Measurements from ENCODE around the gene ARHGEF17. TPM values are rescaled to one million over a fixed set of nuclear protein-coding genes. Genes with fewer than 3 reads are reported as not detected.

The ARHGEF17 gene
- total RNA-seq, 1 experiment from 2014 or later = 24.0 TPM

DNA sequence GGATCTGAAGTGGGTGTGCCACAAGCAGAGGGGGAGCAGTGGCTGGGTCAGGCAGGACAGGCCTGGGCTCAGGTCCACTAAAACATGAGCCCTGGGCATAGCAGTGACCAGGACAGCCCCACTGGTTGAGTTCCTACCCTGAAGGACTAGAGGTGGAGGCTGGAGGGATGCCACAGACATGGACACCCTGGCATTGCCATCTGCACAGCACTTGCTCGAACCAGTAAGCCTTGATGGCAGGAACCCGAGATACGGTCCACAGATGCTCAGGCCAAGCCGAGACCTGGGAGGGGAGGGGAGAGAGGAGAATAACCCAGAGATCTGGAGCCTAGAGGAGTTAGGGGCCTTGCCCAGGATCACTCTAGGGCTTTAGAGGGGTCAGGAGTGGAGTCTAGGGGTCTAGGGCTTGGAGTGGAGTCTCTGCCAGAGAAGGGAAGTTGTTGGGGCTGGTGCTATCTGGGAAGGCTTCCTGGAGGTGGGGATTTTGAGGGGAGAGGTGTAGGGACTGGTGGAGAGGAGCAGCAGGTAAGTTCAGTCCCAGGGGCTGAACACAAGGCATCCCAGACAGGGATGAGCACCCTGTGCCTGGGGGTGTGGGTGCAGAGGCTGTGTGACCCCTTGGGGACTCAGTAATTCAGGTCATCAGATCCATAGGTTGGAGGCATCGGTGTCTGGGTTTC, 37.5 kb downstream of the ARHGEF17 start:
- ChIA-PET CTCF (no interaction called here), POLR2A (ENCODE audit: low non-redundant PET) (no interaction called here)
- DNase-seq (ENCODE audit: low spot score) = no peak
- no peaks in the 10 kb centered on the region for H3K4me1 ChIP-seq (ENCODE audit: insufficient read depth, low read length, poor library complexity, severe bottlenecking)
- intact Hi-C loops (cut with micrococcal nuclease; ENCODE audit: unreplicated experiment) = no loop called here
- no peaks in the 10 kb centered on the region for H3K9me3 ChIP-seq (ENCODE audit: low read depth, low read length, poor library complexity, severe bottlenecking)
- TF ChIP-seq, protein P1, sequence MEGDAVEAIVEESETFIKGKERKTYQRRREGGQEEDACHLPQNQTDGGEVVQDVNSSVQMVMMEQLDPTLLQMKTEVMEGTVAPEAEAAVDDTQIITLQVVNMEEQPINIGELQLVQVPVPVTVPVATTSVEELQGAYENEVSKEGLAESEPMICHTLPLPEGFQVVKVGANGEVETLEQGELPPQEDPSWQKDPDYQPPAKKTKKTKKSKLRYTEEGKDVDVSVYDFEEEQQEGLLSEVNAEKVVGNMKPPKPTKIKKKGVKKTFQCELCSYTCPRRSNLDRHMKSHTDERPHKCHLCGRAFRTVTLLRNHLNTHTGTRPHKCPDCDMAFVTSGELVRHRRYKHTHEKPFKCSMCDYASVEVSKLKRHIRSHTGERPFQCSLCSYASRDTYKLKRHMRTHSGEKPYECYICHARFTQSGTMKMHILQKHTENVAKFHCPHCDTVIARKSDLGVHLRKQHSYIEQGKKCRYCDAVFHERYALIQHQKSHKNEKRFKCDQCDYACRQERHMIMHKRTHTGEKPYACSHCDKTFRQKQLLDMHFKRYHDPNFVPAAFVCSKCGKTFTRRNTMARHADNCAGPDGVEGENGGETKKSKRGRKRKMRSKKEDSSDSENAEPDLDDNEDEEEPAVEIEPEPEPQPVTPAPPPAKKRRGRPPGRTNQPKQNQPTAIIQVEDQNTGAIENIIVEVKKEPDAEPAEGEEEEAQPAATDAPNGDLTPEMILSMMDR (conservative IDR thresholded peaks at IDR 0.05; ENCODE audit: low read depth, low read length) = no peak
- no peak for TF ChIP-seq EZH2 (IDR thresholded peaks at IDR 0.05; ENCODE audit: borderline replicate concordance, low read depth, low read length, poor library complexity, severe bottlenecking)
- H3K27me3 ChIP-seq (replicated peaks; ENCODE audit: insufficient read depth, low read depth, low read length, poor library complexity) = no peaks in the 10 kb centered on the region
- no peak overlapping the region for H3K27ac ChIP-seq (ENCODE audit: low read depth, low read length, poor library complexity, severe bottlenecking)
- no TSS peak for BruUV-seq (replicated peaks)
- no peak overlapping the region for H3K4me3 ChIP-seq (ENCODE audit: low read depth, low read length, poor library complexity, severe bottlenecking)
- no peaks in the 10 kb centered on the region for H3K36me3 ChIP-seq (ENCODE audit: insufficient read depth, low read length, poor library complexity, severe bottlenecking)

- TF ChIP-seq, protein P1 (conservative IDR thresholded peaks at IDR 0.05; ENCODE audit: low read depth, low read length) = no peak
- no peak for TF ChIP-seq EZH2 (IDR thresholded peaks at IDR 0.05; ENCODE audit: borderline replicate concordance, low read depth, low read length, poor library complexity, severe bottlenecking)
- no peaks in the 10 kb centered on the region for H3K9me3 ChIP-seq (ENCODE audit: low read depth, low read length, poor library complexity, severe bottlenecking)
- H3K4me3 ChIP-seq (ENCODE audit: low read depth, low read length, poor library complexity, severe bottlenecking) = no peak overlapping the region
- ChIA-PET CTCF (no interaction called here), POLR2A (ENCODE audit: low non-redundant PET) (no interaction called here)
- no peaks in the 10 kb centered on the region for H3K36me3 ChIP-seq (ENCODE audit: insufficient read depth, low read length, poor library complexity, severe bottlenecking)
- H3K4me1 ChIP-seq (ENCODE audit: insufficient read depth, low read length, poor library complexity, severe bottlenecking) = no peaks in the 10 kb centered on the region
- BruUV-seq (replicated peaks) = no TSS peak
- no peaks in the 10 kb centered on the region for H3K27me3 ChIP-seq (replicated peaks; ENCODE audit: insufficient read depth, low read depth, low read length, poor library complexity)
- DNase-seq (ENCODE audit: low spot score) = no peak
- intact Hi-C loops (cut with micrococcal nuclease; ENCODE audit: unreplicated experiment) = no loop called here
- no peak overlapping the region for H3K27ac ChIP-seq (ENCODE audit: low read depth, low read length, poor library complexity, severe bottlenecking)
Observed at GRCh38 chr11:73346186-73346935, 38.3 kb downstream of the ARHGEF17 start.

GRCh38 chr11:73347067-73347466, 39.0 kb downstream of the ARHGEF17 start:
- no peaks in the 10 kb centered on the region for H3K9me3 ChIP-seq (ENCODE audit: low read depth, low read length, poor library complexity, severe bottlenecking)
- BruUV-seq (replicated peaks) = no TSS peak
- no peaks in the 10 kb centered on the region for H3K4me1 ChIP-seq (ENCODE audit: insufficient read depth, low read length, poor library complexity, severe bottlenecking)
- no peak overlapping the region for H3K4me3 ChIP-seq (ENCODE audit: low read depth, low read length, poor library complexity, severe bottlenecking)
- H3K27me3 ChIP-seq (replicated peaks; ENCODE audit: insufficient read depth, low read depth, low read length, poor library complexity) = no peaks in the 10 kb centered on the region
- no peak for TF ChIP-seq EZH2 (IDR thresholded peaks at IDR 0.05; ENCODE audit: borderline replicate concordance, low read depth, low read length, poor library complexity, severe bottlenecking)
- TF ChIP-seq, protein P1 (conservative IDR thresholded peaks at IDR 0.05; ENCODE audit: low read depth, low read length) = no peak
- no peak for DNase-seq (ENCODE audit: low spot score)
- no peak overlapping the region for H3K27ac ChIP-seq (ENCODE audit: low read depth, low read length, poor library complexity, severe bottlenecking)
- no peaks in the 10 kb centered on the region for H3K36me3 ChIP-seq (ENCODE audit: insufficient read depth, low read length, poor library complexity, severe bottlenecking)
- intact Hi-C loops (cut with micrococcal nuclease; ENCODE audit: unreplicated experiment) = no loop called here
- ChIA-PET CTCF (no interaction called here), POLR2A (ENCODE audit: low non-redundant PET) (no interaction called here)

All from A673 (cell line).